Progenitor cell of endocrine pancreas (in vitro differentiated cells): ENCODE measurements around the gene KPNB1. TPM values are rescaled to one million over a fixed set of nuclear protein-coding genes. Genes with fewer than 3 reads are reported as not detected.
A peak's percentile ranks its signal among the peaks of the same experiment; 100 is the strongest.

Source experiments
- DNase-seq: peaks from one replicate; pipeline ENCODE4 v3.0.0; 2021; ENCODE audit warnings: low spot score; ENCODE audit not compliant: unreplicated experiment
- H3K27ac Mint-ChIP-seq: 2 replicates; pipeline ENCODE4 v1.8.0; 2021; ENCODE audit warnings: mild to moderate bottlenecking, moderate library complexity, mixed read lengths
- H3K27me3 Mint-ChIP-seq: 2 replicates; pipeline ENCODE4 v1.8.0; 2021; ENCODE audit warnings: mixed read lengths
- H3K36me3 Mint-ChIP-seq: 2 replicates; pipeline ENCODE4 v1.8.0; 2022; ENCODE audit warnings: mixed read lengths; ENCODE audit not compliant: insufficient read depth
- H3K4me1 Mint-ChIP-seq: 2 replicates; pipeline ENCODE4 v1.8.0; 2021; ENCODE audit warnings: low read depth, mixed read lengths
- H3K4me3 Mint-ChIP-seq: 2 replicates; pipeline ENCODE4 v1.8.0; 2021; ENCODE audit warnings: low read depth, mild to moderate bottlenecking, moderate library complexity, mixed read lengths
- H3K9me3 Mint-ChIP-seq: 2 replicates; pipeline ENCODE4 v1.8.0; 2021; ENCODE audit warnings: low read depth, mixed read lengths
- total RNA-seq: library from RNA; stranded (reverse); gene quantifications from 2 replicates; pipeline ENCODE4 v1.2.1, GENCODE V29; 2021
- TF ChIP-seq, protein P1 (sequence below): fragments of 200-600 bp; sonication (generic); IDR thresholded peaks from one replicate; pipeline ENCODE4 v1.5.0; 2021; ENCODE audit warnings: antibody characterized with exemption, mild to moderate bottlenecking; ENCODE audit not compliant: unreplicated experiment

The KPNB1 gene
- total RNA-seq, 1 donor from 2014 or later: 386 TPM

DNA sequence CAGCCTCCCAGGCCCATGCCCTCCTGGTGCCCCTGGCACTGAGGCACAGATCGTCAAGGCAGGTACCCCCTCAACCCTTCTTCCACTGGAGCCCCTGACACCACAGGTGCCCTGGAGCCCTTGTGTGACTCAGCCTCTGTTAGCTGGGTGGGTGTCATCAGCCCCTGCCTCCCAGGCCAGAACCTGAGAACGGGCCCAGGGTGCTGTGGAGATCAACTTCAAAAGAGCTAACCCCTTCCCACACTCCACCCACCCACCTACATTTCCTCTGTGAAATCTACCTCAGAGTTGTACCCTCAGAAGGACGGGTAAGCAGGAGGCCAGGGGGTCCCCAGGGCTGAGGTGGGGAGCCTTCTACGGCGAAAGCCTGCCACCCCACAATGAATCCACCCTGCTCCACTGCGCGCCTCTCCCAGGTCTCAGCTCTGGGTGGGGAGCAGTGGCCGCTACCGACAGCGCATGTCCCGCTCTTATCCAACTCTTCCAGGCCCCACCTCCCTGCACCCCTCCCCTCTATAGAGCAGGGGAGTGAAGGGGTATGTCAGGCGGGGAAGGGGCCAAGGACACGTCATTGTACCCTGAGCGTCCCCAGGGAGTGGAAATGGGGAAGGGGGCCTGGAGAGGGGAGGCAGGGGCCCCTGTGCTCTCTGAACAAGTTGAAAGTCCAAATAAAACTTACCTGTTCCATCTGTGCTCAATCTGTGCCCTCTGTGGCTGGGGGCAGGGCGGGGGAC, 61.8 kb downstream of the KPNB1 start:
- Mint-ChIP-seq H3K27me3 (peaks cover 51% of the 10 kb centered on the region), H3K27ac (no peak overlapping the region), H3K36me3 (peaks cover 8% of the 10 kb centered on the region), H3K9me3 (no peaks in the 10 kb centered on the region), H3K4me1 (no peaks in the 10 kb centered on the region), H3K4me3 (no peak overlapping the region)
- TF ChIP-seq, protein P1, sequence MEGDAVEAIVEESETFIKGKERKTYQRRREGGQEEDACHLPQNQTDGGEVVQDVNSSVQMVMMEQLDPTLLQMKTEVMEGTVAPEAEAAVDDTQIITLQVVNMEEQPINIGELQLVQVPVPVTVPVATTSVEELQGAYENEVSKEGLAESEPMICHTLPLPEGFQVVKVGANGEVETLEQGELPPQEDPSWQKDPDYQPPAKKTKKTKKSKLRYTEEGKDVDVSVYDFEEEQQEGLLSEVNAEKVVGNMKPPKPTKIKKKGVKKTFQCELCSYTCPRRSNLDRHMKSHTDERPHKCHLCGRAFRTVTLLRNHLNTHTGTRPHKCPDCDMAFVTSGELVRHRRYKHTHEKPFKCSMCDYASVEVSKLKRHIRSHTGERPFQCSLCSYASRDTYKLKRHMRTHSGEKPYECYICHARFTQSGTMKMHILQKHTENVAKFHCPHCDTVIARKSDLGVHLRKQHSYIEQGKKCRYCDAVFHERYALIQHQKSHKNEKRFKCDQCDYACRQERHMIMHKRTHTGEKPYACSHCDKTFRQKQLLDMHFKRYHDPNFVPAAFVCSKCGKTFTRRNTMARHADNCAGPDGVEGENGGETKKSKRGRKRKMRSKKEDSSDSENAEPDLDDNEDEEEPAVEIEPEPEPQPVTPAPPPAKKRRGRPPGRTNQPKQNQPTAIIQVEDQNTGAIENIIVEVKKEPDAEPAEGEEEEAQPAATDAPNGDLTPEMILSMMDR: no peak
- DNase-seq: no peak

GRCh38 chr17:47712330-47713023, 62.8 kb downstream of the KPNB1 start:
- Mint-ChIP-seq H3K27me3 (peaks cover 53% of the 10 kb centered on the region), H3K36me3 (peaks cover 8% of the 10 kb centered on the region)

DNA sequence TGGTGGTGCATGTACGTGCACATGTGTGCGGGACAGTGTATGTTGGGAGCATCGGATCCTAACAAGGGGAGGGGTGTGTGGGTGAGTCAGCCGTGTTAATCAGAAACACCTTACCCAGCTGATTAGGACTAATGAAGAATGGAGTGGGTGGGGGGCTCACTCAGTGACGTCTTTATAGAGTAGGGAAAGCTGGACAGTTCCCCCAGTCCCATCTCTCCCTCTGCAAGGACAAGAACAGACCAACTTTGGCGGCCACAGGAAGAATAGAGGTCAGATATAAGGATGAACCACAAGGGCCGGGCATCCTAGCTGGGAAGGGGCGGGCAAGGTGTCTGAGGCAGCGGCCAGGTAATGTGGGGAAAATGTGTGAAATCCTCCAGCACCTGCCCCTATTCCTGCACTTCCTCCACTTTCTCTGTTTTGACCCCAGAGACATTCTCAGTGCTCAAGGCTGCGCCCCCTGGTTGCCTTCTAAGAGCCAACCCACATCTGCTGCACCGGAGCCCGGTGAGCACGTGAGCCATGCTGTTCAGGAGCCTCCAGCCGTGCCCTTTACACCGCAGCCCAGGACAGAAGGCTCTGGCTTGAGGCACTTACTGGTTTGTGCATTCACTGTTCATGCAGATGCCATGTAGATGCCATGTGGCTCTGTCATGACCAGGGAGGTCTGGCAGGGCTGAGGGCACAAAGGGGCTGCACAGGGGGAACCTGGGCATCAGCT, 64.4 kb downstream of the KPNB1 start:
- no peaks in the 10 kb centered on the region for H3K4me1 Mint-ChIP-seq
- no peak for DNase-seq
- peaks cover 8% of the 10 kb centered on the region for H3K36me3 Mint-ChIP-seq
- no peak overlapping the region for H3K4me3 Mint-ChIP-seq
- H3K27me3 Mint-ChIP-seq: peaks cover 60% of the 10 kb centered on the region
- H3K27ac Mint-ChIP-seq: no peak overlapping the region
- TF ChIP-seq, protein P1: peak; percentile 16
- no peaks in the 10 kb centered on the region for H3K9me3 Mint-ChIP-seq

More at GRCh38 chr17:47712330-47713023, 62.8 kb downstream of the KPNB1 start:
- Mint-ChIP-seq H3K27ac (no peak overlapping the region), H3K4me1 (no peaks in the 10 kb centered on the region), H3K4me3 (no peak overlapping the region), H3K9me3 (no peaks in the 10 kb centered on the region)
- TF ChIP-seq, protein P1: no peak
- DNase-seq: no peak

DNA sequence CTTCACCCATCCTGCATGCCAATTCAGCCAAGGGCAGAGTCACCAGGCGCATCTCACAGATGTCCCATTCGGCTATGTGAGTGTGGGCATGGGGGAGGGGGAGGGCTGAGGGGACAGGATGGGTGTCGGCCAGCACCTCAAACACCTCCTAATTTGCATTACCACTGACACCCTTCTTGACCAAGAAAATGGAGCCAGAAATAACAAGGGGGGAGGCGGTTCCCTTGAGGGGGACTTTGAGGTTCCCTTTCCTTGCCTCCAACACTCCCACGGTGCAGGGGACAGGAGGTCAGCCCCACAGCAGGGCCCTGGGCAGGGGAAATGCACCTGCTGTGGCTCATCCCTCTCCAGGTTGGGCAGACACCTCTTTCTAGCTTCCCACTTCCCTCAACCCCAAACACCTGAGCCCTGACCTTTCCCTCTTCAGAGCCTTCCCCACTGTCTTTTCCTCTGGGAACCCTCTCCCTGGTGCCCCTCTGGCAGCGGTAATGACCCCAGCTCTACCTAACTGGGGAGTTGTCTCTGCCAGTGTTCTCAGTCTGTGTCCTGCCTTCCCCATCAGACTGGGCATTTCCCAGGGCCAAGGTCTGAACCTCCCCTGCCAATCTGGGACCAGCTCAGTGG, 65.2 kb downstream of the KPNB1 start:
- no peak overlapping the region for H3K27ac Mint-ChIP-seq
- no peak for DNase-seq
- H3K27me3 Mint-ChIP-seq: peaks cover 68% of the 10 kb centered on the region
- TF ChIP-seq, protein P1: no peak
- no peaks in the 10 kb centered on the region for H3K4me1 Mint-ChIP-seq
- no peaks in the 10 kb centered on the region for H3K9me3 Mint-ChIP-seq
- H3K36me3 Mint-ChIP-seq: peaks cover 5% of the 10 kb centered on the region
- no peak overlapping the region for H3K4me3 Mint-ChIP-seq
